ENCODE measurements around the gene MYO18A.

GRCh38 chr17:29107933-29108822, 72.0 kb downstream of the MYO18A start:
- TF ChIP-seq CTCF (IDR thresholded peaks at IDR 0.05): peak in 4 of 7 experiments; percentile 47 to 57 (median 56)
- no peak for TF ChIP-seq POLR2A (IDR thresholded peaks at IDR 0.05)
